CD1c-positive myeloid dendritic cell (primary cell): ENCODE results near the gene SMIM28.
"Not testable (repeated sequence)": the region's sequence is repeated elsewhere in the genome, so short reads cannot be mapped to it uniquely, and the experiment has no call there.

ENCODE experiments used
- DNase-seq: peaks from one replicate; pipeline ENCODE4 v3.0.0-alpha.2; 2016; ENCODE audit errors: extremely low spot score

Gene SMIM28

DNA sequence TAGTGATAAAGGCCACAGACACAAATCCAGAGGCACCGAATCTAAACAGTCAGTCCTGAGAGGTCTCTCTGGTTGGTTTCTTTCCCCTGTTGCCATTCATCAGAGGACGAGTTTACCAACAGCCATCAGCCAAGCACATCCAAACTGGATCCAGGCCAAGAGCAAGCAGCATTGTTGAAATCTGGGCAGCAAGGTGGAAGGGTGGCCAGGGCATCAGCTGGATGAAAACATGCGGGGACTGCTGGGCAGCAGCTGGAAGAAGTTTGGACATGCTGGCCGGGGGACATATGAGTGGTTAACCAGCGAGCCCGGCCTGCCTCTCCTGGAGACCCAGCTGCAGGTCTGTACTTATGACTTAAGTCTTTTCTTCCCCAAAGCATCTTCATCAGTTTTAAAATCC lies at the start of gene SMIM28:
TSS of gene SMIM28 (plus strand) at position 62 of the 400 bp plus-strand sequence. CDS start at position 230, 168 bp downstream.
- DNase-seq: no peak

GRCh38 chr6:138328210-138328609 lies 49.5 kb upstream of the SMIM28 start:
- DNase-seq: no peak

DNA sequence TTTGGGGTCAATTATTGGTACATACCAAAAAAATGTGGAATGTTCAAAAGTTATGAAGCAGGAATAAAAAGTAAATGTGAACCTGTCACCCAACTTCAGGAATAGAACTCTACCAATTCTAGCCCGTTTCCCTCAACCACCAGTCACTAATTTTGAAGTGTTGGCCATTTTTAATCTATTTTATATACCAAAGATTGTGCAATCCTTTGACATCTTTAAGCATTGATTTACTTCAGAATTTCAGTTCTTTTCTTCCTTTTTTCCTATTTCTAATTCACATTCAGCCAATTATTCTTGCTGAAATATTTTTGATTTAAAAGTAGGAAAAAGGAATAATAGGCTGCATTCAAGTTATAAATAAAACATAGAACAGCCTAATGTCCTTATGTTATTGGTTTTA lies 46.9 kb upstream of the SMIM28 start:
- no peak for DNase-seq

- DNase-seq: no peak
These were observed 46.3 kb upstream of the SMIM28 start for GRCh38 chr6:138331444-138331843.

DNA sequence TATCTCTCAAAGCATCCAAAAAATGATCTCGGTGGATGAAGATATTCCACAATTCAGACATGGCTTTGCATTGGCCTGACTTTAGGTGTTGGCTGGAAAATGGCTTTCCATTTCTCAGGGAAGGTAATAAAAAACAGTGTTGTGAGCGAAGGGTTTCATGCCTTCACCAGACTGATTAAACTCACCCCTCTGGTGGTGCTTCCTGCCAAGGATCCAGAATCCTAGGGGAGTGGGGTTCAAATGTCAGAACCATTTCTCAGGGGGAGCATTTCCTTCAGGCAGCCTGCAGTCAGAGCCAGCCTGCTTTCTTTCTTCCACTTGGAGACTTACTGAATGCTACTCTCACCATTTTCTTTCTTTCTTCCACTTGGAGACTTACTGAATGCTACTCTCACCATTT lies 45.7 kb upstream of the SMIM28 start:
- no peak for DNase-seq

- no peak for DNase-seq
These were observed 43.7 kb upstream of the SMIM28 start for GRCh38 chr6:138334000-138334399.

GRCh38 chr6:138334963-138335362 lies 42.7 kb upstream of the SMIM28 start:
- DNase-seq: no peak

DNA sequence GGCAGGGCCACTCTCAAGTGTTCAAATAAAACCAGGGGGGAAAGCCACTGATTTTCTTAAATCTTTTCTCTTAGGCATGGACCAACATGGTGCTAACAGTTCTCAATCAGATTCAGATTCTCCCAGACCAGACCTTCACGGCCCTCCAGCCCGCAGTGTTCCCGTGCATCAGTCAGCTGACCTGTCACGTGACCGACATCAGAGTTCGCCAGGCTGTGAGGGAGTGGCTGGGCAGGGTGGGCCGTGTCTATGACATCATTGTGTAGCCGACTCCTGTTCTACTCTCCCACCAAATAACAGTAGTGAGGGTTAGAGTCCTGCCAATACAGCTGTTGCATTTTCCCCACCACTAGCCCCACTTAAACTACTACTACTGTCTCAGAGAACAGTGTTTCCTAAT lies 41.5 kb upstream of the SMIM28 start:
- DNase-seq: no peak

- no peak for DNase-seq
These were observed 40.6 kb upstream of the SMIM28 start for GRCh38 chr6:138337076-138337475.

GRCh38 chr6:138339024-138339423 lies 38.7 kb upstream of the SMIM28 start:
- no peak for DNase-seq

DNA sequence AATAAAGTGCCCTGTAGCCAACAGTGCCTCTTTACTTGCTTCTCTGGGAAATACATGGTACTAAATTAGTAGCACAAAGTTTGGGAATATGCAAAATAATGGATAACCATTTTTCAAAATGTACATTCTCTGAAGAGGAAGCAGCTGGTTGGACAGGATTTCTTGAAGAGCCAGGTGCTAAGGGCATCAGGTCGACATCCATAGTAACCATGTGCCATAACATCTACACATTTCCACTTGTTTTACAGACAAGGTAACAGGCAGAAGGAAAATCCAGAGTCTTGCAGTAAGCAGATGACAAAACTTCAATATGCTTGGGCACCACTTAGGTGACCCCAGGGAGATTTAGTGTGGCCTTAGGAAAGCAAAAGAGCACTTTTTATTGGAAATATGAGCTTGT lies 36.5 kb upstream of the SMIM28 start:
- DNase-seq: no peak

DNA sequence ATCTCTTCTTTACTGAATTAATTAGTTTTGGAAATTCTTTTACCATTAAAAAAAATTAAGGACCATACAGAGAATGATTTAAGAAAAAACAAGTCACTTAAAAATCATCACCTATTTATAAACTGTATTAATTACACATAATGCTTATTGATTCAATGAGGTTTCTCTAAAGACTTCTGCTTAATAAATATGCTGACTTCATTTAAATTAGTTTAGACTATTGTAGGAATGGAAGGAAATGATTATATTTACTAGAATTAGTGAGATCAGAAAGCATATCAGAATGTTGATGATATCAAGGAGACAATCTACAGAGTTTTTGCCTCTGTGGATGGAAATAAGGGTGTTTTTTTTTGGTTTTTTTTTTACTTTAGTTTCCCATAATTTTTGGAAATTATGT lies 34.6 kb upstream of the SMIM28 start:
- no peak for DNase-seq

GRCh38 chr6:138345565-138346285 lies 32.0 kb upstream of the SMIM28 start:
- DNase-seq: no peak

DNA sequence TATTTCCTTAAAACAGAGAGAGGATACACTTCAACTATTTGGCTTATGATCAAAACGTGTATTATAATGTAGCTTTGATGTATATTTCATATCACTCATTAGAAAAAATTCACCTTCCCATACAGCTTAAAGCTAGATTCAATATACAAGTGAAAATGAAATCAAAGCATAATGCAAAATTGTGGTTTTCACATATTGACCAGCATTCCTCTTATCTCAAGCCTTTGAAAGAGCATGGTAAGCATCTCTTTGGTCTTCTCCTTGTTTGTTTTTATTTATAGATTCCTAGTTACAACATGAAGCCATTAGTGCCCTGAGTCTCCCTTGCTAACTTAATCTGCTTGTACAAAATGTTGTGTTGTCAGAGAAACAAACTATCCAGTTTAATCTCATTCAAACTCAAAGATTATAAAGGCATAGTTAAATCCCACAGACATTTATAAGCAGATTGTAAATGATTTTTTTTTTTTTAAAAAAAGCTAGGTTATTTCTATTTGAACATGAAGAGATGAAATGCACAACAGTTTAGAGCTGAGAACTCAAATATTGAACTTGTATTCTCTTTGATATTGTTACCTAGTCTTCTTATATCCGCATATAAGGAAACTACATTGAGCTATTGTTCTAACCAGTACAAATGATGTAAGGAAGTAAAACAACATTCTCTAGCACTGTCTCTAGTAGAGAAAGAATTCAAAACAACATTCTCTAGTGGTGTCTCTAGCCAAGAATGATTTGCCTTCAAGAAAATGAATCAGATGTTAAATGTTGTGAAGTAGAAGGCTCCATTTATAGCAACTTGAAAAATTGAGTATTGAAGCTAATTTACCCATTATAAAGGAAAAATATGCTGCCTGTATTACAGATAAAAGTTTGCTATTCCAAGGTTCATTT lies 31.2 kb upstream of the SMIM28 start:
- no peak for DNase-seq

- DNase-seq: no peak
These were observed 29.8 kb upstream of the SMIM28 start for GRCh38 chr6:138347864-138348263.

- no peak for DNase-seq
These were observed 27.8 kb upstream of the SMIM28 start for GRCh38 chr6:138349891-138350290.

- no peak for DNase-seq
These were observed 19.8 kb upstream of the SMIM28 start for GRCh38 chr6:138357928-138358327.

DNA sequence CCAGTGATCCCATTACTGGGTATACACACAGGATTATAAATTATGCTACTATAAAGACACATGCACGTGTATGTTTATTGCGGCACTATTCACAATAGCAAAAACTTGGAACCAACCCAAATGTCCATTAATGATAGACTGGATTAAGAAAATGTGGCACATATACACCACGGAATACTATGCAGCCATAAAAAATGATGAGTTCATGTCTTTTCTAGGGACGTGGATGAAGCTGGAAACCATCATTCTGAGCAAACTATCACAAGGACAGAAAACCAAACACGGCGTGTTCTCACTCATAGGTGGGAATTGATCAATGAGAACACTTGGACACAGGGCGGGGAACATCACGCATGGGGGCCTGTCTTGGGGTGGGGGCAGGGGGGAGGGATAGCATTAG lies 9.0 kb upstream of the SMIM28 start:
- DNase-seq: not testable (repeated sequence)

- no peak for DNase-seq
These were observed 6.9 kb upstream of the SMIM28 start for GRCh38 chr6:138370631-138371451.

GRCh38 chr6:138371452-138371711 lies 6.3 kb upstream of the SMIM28 start:
- no peak for DNase-seq

GRCh38 chr6:138371720-138372119 lies 6.0 kb upstream of the SMIM28 start:
- DNase-seq: no peak

GRCh38 chr6:138372711-138373463 lies 4.8 kb upstream of the SMIM28 start:
- peak; percentile 3 for DNase-seq
